B cell (primary cell): Measurements from ENCODE around the gene SATB1. TPM values are rescaled to one million over a fixed set of nuclear protein-coding genes. Genes with fewer than 3 reads are reported as not detected.

ENCODE experiments used
- ATAC-seq: fragments of 200-7000 bp; cut with Tn5 transposase; one replicate; pipeline ENCODE4 v1.10.0; 2021; ENCODE audit warnings: low read depth, mild to moderate bottlenecking, moderate number of reproducible peaks, moderate library complexity
- CTCF ChIA-PET: fragments of 350-600 bp; sonication (Branson Sonifier 250); formaldehyde crosslinking; loops from one replicate; lab custom pipeline; 2021; ENCODE audit warnings: antibody characterized with exemption, inconsistent platforms; lab: Charles Lee
- POLR2A ChIA-PET: fragments of 350-600 bp; sonication (Branson Sonifier 250); formaldehyde crosslinking; loops from one replicate; lab custom pipeline; 2021; ENCODE audit warnings: antibody characterized with exemption; lab: Charles Lee
- DNase-seq: peaks from one replicate; pipeline ENCODE4 v3.0.0; 2013
- H2AFZ ChIP-seq: 2 replicates; pipeline ENCODE4 v1.6.1; 2012; ENCODE audit warnings: mild to moderate bottlenecking, low read depth, low read length; ENCODE audit not compliant: insufficient read depth, poor library complexity, severe bottlenecking
- H3K27ac ChIP-seq, 2 donors: 1 replicate in 1 of 2; 2 replicates in 1 of 2; pipeline ENCODE4 v1.5.1; 2012 to 2013; ENCODE audit warnings: low read length in 2 of 2, mild to moderate bottlenecking in 2 of 2, moderate library complexity in 1 of 2
- H3K27me3 ChIP-seq, 4 experiments: fragments of 200-600 bp in 1 of 4; sonication (generic) in 1 of 4; replicated peaks in 1 of 4; 1 replicate in 2 of 4; 2 replicates in 2 of 4; pipeline versions ENCODE4 v1.6.1 to v1.7.0; 2013 to 2016; ENCODE audit warnings: low read length in 3 of 4, mild to moderate bottlenecking in 2 of 4, mixed read lengths in 1 of 4, moderate library complexity in 1 of 4; ENCODE audit not compliant: insufficient read depth in 4 of 4, control insufficient read depth in 3 of 4; ENCODE audit errors: control extremely low read depth in 1 of 4
- H3K36me3 ChIP-seq, 2 experiments: replicated peaks in 1 of 2; 1 replicate in 1 of 2; 2 replicates in 1 of 2; pipeline versions ENCODE4 v1.6.1 to v1.7.1; 2013; ENCODE audit warnings: low read length in 1 of 2; ENCODE audit not compliant: insufficient read depth in 2 of 2, control insufficient read depth in 1 of 2; ENCODE audit errors: control extremely low read depth in 1 of 2, extremely low read depth in 1 of 2
- H3K4me1 ChIP-seq, 2 donors: fragments of 200-600 bp in 1 of 2; sonication (generic) in 1 of 2; 1 replicate in 1 of 2; 2 replicates in 1 of 2; pipeline versions ENCODE4 v1.5.1 to v1.6.1; 2013 to 2017; ENCODE audit warnings: low read length in 2 of 2; ENCODE audit not compliant: control insufficient read depth in 2 of 2, insufficient read depth in 2 of 2
- H3K4me2 ChIP-seq: replicated peaks from 2 replicates; pipeline ENCODE3; 2012; ENCODE audit warnings: mild to moderate bottlenecking, low read depth, low read length; ENCODE audit not compliant: poor library complexity, severe bottlenecking
- H3K4me3 ChIP-seq, 5 experiments: fragments of 200-600 bp in 1 of 5; sonication (generic) in 1 of 5; 1 replicate in 3 of 5; 2 replicates in 2 of 5; pipeline versions ENCODE4 v1.5.1 to v1.7.0; 2011 to 2016; ENCODE audit warnings: low read length in 4 of 5, mild to moderate bottlenecking in 4 of 5, low read depth in 2 of 5, control low read depth in 1 of 5, moderate library complexity in 1 of 5; ENCODE audit not compliant: insufficient read depth in 1 of 5; ENCODE audit errors: control extremely low read depth in 1 of 5, extremely low read depth in 1 of 5
- H3K79me2 ChIP-seq: fragments of 200-600 bp; sonication (generic); one replicate; pipeline ENCODE4 v1.6.0; 2016; ENCODE audit warnings: low read length; ENCODE audit not compliant: control insufficient read depth, insufficient read depth
- H3K9ac ChIP-seq: fragments of 200-600 bp; sonication (generic); 2 replicates; pipeline ENCODE4 v1.6.1; 2017; ENCODE audit warnings: mild to moderate bottlenecking, low read length, moderate library complexity
- H3K9me3 ChIP-seq, 3 donors: one replicate each; pipeline versions ENCODE4 v1.6.1 to v1.7.1; 2013; ENCODE audit warnings: low read length in 2 of 3; ENCODE audit not compliant: control insufficient read depth in 2 of 3, insufficient read depth in 1 of 3; ENCODE audit errors: control extremely low read depth in 1 of 3
- H4K20me1 ChIP-seq: 2 replicates; pipeline ENCODE4 v1.6.0; 2012; ENCODE audit warnings: mild to moderate bottlenecking, low read length; ENCODE audit not compliant: insufficient read depth, control insufficient read depth, poor library complexity, severe bottlenecking
- H3K27ac Mint-ChIP-seq: one replicate; pipeline ENCODE4 v1.8.0; 2021; ENCODE audit warnings: mixed read lengths
- H3K27me3 Mint-ChIP-seq: one replicate; pipeline ENCODE4 v1.8.0; 2021; ENCODE audit warnings: mixed read lengths
- H3K4me1 Mint-ChIP-seq: one replicate; pipeline ENCODE4 v1.8.0; 2021; ENCODE audit warnings: mixed read lengths
- H3K4me3 Mint-ChIP-seq: one replicate; pipeline ENCODE4 v1.8.0; 2021; ENCODE audit warnings: mixed read lengths
- H3K9me3 Mint-ChIP-seq: one replicate; pipeline ENCODE4 v1.8.0; 2022; ENCODE audit warnings: mixed read lengths; ENCODE audit not compliant: insufficient read depth
- CTCF ChIP-seq: fragments of 200-600 bp; IDR thresholded peaks from one replicate; pipeline ENCODE4 v1.8.0; 2022; ENCODE audit warnings: antibody characterized with exemption, mild to moderate bottlenecking
- EZH2 ChIP-seq: IDR thresholded peaks from 2 replicates; pipeline ENCODE4 v1.6.1; 2012; ENCODE audit warnings: borderline replicate concordance, low read depth, mild to moderate bottlenecking, moderate library complexity, low read length; ENCODE audit not compliant: insufficient read depth, poor library complexity, severe bottlenecking
- WGBS: methylation state at CpG from one replicate; pipeline ENCODE4 v1.1.5; 2013; ENCODE audit warnings: missing lambda C conversion rate; ENCODE audit not compliant: insufficient coverage; 5-methylcytosine and 5-hydroxymethylcytosine counted together
- intact Hi-C: fragments of 100-400 bp; cut with micrococcal nuclease; formaldehyde crosslinking; loops from one replicate; pipeline ENCODE4 v1.10.0; 2022
- polyA plus RNA-seq: library from polyadenylated mRNA; depleted of rRNA; stranded (reverse); fragments of >200 nt; gene quantifications from 2 replicates; pipeline ENCODE4 v1.2.3, GENCODE V29; 2012
- total RNA-seq, 2 donors: library from RNA; stranded (reverse); fragments of 120-200 nt in 1 of 2; gene quantifications; 1 replicate in 1 of 2; 2 replicates in 1 of 2; pipeline versions ENCODE4 v1.2.3 to v1.2.4, GENCODE V29; 2013 to 2022

SATB1 gene
- total and polyA plus RNA-seq, 2 donors (not counting 1 experiment from before 2014, with no cell fraction given) = 42.3 to 66.5 TPM

- H2AFZ ChIP-seq = no peak overlapping the region
- no CpG with 5 or more reads among the region's 3 CpGs for WGBS
- ATAC-seq = no peak
- no peaks in the 10 kb centered on the region for H3K79me2 ChIP-seq
- H3K4me1 Mint-ChIP-seq = peaks cover 2% of the 10 kb centered on the region
- H3K4me3 Mint-ChIP-seq = no peak overlapping the region
- H3K36me3 ChIP-seq = no peaks in the 10 kb centered on the region
- no peak overlapping the region for H3K27ac Mint-ChIP-seq
- no peaks in the 10 kb centered on the region for H3K27me3 ChIP-seq
- no peak overlapping the region for H3K4me3 ChIP-seq
- no peak for DNase-seq
- H3K4me1 ChIP-seq = no peaks in the 10 kb centered on the region
- H3K9me3 Mint-ChIP-seq = peaks cover 8% of the 10 kb centered on the region
- no peaks in the 10 kb centered on the region for H3K27me3 Mint-ChIP-seq
- CTCF ChIA-PET = no interaction called here
- POLR2A ChIA-PET = no interaction called here
- TF ChIP-seq CTCF = no peak
- TF ChIP-seq EZH2 = no peak
- peaks cover 5 to 14% (median 5%) of the 10 kb centered on the region in 3 donors for H3K9me3 ChIP-seq
- no peak overlapping the region for H3K4me2 ChIP-seq
- H4K20me1 ChIP-seq = no peaks in the 10 kb centered on the region
- intact Hi-C loops = no loop called here
- H3K9ac ChIP-seq = no peak overlapping the region
- H3K27ac ChIP-seq = no peak overlapping the region
Observed at GRCh38 chr3:18300916-18301315, 124.2 kb downstream of the SATB1 start.

GRCh38 chr3:18297126-18297525 lies 128.0 kb downstream of the SATB1 start:
- no peaks in the 10 kb centered on the region for H3K4me1 Mint-ChIP-seq
- intact Hi-C loops = no loop called here
- no peaks in the 10 kb centered on the region for H3K27me3 ChIP-seq
- H3K27ac Mint-ChIP-seq = no peak overlapping the region
- no peaks in the 10 kb centered on the region for H3K79me2 ChIP-seq
- TF ChIP-seq EZH2 (no peak), CTCF (no peak)
- H3K4me3 Mint-ChIP-seq = no peak overlapping the region
- H3K9ac ChIP-seq = no peak overlapping the region
- peaks cover 8% of the 10 kb centered on the region for H3K9me3 Mint-ChIP-seq
- no peak overlapping the region for H2AFZ ChIP-seq
- peaks cover 6 to 15% (median 14%) of the 10 kb centered on the region in 3 donors for H3K9me3 ChIP-seq
- peaks cover 4 to 5% of the 10 kb centered on the region in 2 donors for H3K4me1 ChIP-seq
- ChIA-PET CTCF (interaction anchor here (0.7 to 2.7 kb wide), 3 partner anchors 403 to 562 kb away, joined by 3 to 29 read pairs (median 3); no protein-coding TSS in a partner anchor), POLR2A (no interaction called here)
- no peaks in the 10 kb centered on the region for H3K27me3 Mint-ChIP-seq
- ATAC-seq = no peak
- no peak overlapping the region for H3K4me2 ChIP-seq
- no peak for DNase-seq
- no peak overlapping the region for H3K4me3 ChIP-seq
- no peak overlapping the region for H3K27ac ChIP-seq
- no peaks in the 10 kb centered on the region for H3K36me3 ChIP-seq
- no peaks in the 10 kb centered on the region for H4K20me1 ChIP-seq
